Measurements from ENCODE around the gene TRPV6. TPM values are rescaled to one million over a fixed set of nuclear protein-coding genes. Genes with fewer than 3 reads are reported as not detected.

TRPV6 gene
- total and polyA plus RNA-seq, 4 donors: 0.32 to 1.5 (median 0.36) TPM; not detected in 1

DNA sequence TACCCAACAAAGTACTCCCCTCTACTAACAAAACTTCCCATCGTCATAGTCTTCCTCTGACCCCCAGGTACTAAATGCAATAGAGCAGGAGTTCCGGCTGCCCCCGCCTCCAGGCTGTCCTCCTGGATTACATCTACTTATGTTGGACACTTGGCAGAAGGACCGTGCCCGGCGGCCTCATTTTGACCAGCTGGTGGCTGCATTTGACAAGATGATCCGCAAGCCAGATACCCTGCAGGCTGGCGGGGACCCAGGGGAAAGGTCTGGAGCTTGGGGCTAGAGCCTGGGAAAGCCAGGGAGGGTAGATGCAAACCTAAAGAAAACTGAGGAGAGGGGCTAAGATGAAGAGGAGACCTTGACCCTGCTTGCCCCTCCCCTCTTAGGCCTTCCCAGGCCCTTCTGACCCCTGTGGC is 15.4 kb downstream of the TRPV6 start (continued):
- TF ChIP-seq, protein P1, sequence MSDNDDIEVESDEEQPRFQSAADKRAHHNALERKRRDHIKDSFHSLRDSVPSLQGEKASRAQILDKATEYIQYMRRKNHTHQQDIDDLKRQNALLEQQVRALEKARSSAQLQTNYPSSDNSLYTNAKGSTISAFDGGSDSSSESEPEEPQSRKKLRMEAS (IDR thresholded peaks at IDR 0.05): no peak
- TF ChIP-seq JUND (IDR thresholded peaks at IDR 0.05) (no peak), EGR1 (IDR thresholded peaks at IDR 0.05; ENCODE audit: low read depth in 2 of 2) (no peak), YY1 (IDR thresholded peaks at IDR 0.05) (no peak)

DNA sequence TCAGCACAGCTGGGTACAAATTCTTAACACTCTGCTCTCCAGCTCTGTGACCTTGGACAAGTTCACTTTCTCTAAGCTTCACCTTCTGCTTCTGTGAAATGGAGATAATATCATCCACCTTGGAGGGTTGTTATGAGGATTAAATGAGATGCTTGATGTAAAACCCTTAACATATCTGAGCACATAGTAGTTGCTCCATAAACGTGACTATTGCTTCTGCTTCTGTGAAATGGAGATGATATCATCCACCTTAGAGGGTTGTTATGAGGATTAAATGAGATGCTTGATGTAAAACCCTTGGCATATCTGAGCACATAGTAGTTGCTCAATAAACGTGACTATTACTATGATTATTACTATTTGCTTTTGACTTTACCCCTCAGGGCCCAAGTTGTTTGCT is 16.1 kb downstream of the TRPV6 start:
- H3K9me3 ChIP-seq (ENCODE audit: control insufficient read depth in 4 of 4, low read length in 3 of 4): no peaks in the 10 kb centered on the region
- H3K27ac ChIP-seq (ENCODE audit: low read depth in 1 of 2, low read length in 2 of 2): no peak overlapping the region
- no peak overlapping the region for H3K9ac ChIP-seq (ENCODE audit: low read depth in 1 of 2, low read length in 2 of 2)
- no peaks in the 10 kb centered on the region for H3K36me3 ChIP-seq (ENCODE audit: control insufficient read depth in 4 of 4, insufficient read depth in 3 of 4, low read depth in 1 of 4, low read length in 3 of 4)
- 88% methylated on average over 2 of the region's 2 CpGs for WGBS
- no peak for DNase-seq (ENCODE audit: low spot score)
- TF ChIP-seq, protein P2, sequence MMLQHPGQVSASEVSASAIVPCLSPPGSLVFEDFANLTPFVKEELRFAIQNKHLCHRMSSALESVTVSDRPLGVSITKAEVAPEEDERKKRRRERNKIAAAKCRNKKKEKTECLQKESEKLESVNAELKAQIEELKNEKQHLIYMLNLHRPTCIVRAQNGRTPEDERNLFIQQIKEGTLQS (IDR thresholded peaks at IDR 0.05): no peak
- TF ChIP-seq HNF4A (conservative IDR thresholded peaks at IDR 0.05): no peak
- no peaks in the 10 kb centered on the region for H3K4me1 ChIP-seq (ENCODE audit: control insufficient read depth in 4 of 4, insufficient read depth in 4 of 4, low read length in 3 of 4)
- no peaks in the 10 kb centered on the region for H3K27me3 ChIP-seq (ENCODE audit: control insufficient read depth in 4 of 4, insufficient read depth in 4 of 4, low read length in 3 of 4)
- H3K4me3 ChIP-seq (ENCODE audit: low read depth in 1 of 3, low read length in 3 of 3): no peak overlapping the region

DNA sequence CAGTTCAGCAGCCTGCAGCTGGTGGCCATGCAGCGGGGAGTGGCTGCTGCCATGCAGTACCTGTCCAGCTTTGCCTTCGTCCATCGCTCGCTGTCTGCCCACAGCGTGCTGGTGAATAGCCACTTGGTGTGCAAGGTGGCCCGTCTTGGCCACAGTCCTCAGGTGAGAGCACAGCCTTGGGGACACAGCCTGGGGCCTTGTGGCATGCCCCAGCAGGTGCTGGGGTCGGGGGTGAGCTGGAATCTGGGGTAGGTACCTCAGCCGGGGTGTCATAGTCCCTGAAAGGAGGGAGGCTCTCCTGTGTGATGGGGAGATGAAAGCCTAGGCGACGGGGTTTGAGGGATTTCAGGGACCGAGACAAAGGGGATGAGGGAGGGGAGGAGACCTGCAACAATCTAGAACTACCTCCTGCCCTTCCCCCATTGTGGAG is 16.5 kb downstream of the TRPV6 start:
- WGBS: 93% methylated on average over 11 of the region's 11 CpGs
- Histone ChIP-seq H3K36me3 (ENCODE audit: control insufficient read depth in 4 of 4, insufficient read depth in 3 of 4, low read depth in 1 of 4, low read length in 3 of 4) (no peaks in the 10 kb centered on the region), H3K4me3 (ENCODE audit: low read depth in 1 of 3, low read length in 3 of 3) (no peak overlapping the region), H3K4me1 (ENCODE audit: control insufficient read depth in 4 of 4, insufficient read depth in 4 of 4, low read length in 3 of 4) (no peaks in the 10 kb centered on the region), H3K27me3 (ENCODE audit: control insufficient read depth in 4 of 4, insufficient read depth in 4 of 4, low read length in 3 of 4) (no peaks in the 10 kb centered on the region), H3K27ac (ENCODE audit: low read depth in 1 of 2, low read length in 2 of 2) (no peak overlapping the region), H3K9me3 (ENCODE audit: control insufficient read depth in 4 of 4, low read length in 3 of 4) (no peaks in the 10 kb centered on the region), H3K9ac (ENCODE audit: low read depth in 1 of 2, low read length in 2 of 2) (no peak overlapping the region)
- no peak for TF ChIP-seq FOXA1 (IDR thresholded peaks at IDR 0.05)
- TF ChIP-seq HNF4G (IDR thresholded peaks at IDR 0.05): no peak
- TF ChIP-seq TAF1 (conservative IDR thresholded peaks at IDR 0.05): no peak
- TF ChIP-seq, protein P3, sequence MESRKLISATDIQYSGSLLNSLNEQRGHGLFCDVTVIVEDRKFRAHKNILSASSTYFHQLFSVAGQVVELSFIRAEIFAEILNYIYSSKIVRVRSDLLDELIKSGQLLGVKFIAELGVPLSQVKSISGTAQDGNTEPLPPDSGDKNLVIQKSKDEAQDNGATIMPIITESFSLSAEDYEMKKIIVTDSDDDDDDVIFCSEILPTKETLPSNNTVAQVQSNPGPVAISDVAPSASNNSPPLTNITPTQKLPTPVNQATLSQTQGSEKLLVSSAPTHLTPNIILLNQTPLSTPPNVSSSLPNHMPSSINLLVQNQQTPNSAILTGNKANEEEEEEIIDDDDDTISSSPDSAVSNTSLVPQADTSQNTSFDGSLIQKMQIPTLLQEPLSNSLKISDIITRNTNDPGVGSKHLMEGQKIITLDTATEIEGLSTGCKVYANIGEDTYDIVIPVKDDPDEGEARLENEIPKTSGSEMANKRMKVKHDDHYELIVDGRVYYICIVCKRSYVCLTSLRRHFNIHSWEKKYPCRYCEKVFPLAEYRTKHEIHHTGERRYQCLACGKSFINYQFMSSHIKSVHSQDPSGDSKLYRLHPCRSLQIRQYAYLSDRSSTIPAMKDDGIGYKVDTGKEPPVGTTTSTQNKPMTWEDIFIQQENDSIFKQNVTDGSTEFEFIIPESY (IDR thresholded peaks at IDR 0.05): no peak
- peak; percentile 19 for DNase-seq (ENCODE audit: low spot score)

DNA sequence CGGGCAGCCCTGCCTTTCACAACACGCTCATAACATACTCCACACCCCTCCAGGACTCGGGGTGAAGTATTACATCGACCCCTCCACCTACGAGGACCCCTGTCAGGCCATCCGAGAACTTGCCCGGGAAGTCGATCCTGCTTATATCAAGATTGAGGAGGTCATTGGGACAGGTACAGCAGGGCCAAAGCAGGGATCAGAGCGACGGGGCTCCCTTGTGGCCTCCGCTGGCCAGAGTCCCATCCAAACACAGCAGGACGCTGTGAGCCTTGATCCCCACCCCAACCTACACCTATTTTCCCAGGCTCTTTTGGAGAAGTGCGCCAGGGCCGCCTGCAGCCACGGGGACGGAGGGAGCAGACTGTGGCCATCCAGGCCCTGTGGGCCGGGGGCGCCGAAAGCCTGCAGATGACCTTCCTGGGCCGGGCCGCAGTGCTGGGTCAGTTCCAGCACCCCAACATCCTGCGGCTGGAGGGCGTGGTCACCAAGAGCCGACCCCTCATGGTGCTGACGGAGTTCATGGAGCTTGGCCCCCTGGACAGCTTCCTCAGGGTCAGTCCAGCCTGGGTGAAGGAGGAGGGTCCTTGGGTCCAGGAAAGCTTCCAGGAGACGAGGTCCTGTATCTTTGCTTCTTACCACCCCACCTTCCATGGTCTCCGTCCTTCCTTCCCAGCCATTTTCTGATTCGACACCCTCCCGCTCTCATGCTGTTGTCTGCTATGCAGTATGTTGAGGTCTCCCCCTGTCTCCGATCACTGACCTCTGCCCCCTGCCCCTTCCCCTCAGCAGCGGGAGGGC is 17.2 kb downstream of the TRPV6 start:
- Histone ChIP-seq H3K4me3 (ENCODE audit: low read depth in 1 of 3, low read length in 3 of 3) (no peak overlapping the region), H3K4me1 (ENCODE audit: control insufficient read depth in 4 of 4, insufficient read depth in 4 of 4, low read length in 3 of 4) (no peaks in the 10 kb centered on the region), H3K36me3 (ENCODE audit: control insufficient read depth in 4 of 4, insufficient read depth in 3 of 4, low read depth in 1 of 4, low read length in 3 of 4) (no peaks in the 10 kb centered on the region), H3K9ac (ENCODE audit: low read depth in 1 of 2, low read length in 2 of 2) (no peak overlapping the region), H3K9me3 (ENCODE audit: control insufficient read depth in 4 of 4, low read length in 3 of 4) (no peaks in the 10 kb centered on the region), H3K27ac (ENCODE audit: low read depth in 1 of 2, low read length in 2 of 2) (no peak overlapping the region), H3K27me3 (ENCODE audit: control insufficient read depth in 4 of 4, insufficient read depth in 4 of 4, low read length in 3 of 4) (no peaks in the 10 kb centered on the region)
- DNase-seq (ENCODE audit: low spot score): peak; percentile 28
- WGBS: 79% methylated on average over 31 of the region's 31 CpGs
- TF ChIP-seq RXRA (IDR thresholded peaks at IDR 0.05) (no peak), NR2F2 (IDR thresholded peaks at IDR 0.05) (no peak), RAD21 (IDR thresholded peaks at IDR 0.05) (no peak), HNF4A (conservative IDR thresholded peaks at IDR 0.05) (no peak), GABPA (IDR thresholded peaks at IDR 0.05 in 1 of 2, conservative IDR thresholded peaks at IDR 0.05 in 1 of 2) (no peak), JUND (IDR thresholded peaks at IDR 0.05) (no peak)
- TF ChIP-seq, protein P1 (IDR thresholded peaks at IDR 0.05): no peak
- TF ChIP-seq, protein P2 (IDR thresholded peaks at IDR 0.05): no peak
- TF ChIP-seq, protein P3 (IDR thresholded peaks at IDR 0.05): no peak

Measured in liver (tissue), 9 donors.